Measurements from ENCODE around the gene PKNOX2. TPM values are rescaled to one million over a fixed set of nuclear protein-coding genes. Genes with fewer than 3 reads are reported as not detected.

PKNOX2 gene
- total and polyA plus RNA-seq, 4 donors = 0.14 to 0.29 (median 0.24) TPM

DNA sequence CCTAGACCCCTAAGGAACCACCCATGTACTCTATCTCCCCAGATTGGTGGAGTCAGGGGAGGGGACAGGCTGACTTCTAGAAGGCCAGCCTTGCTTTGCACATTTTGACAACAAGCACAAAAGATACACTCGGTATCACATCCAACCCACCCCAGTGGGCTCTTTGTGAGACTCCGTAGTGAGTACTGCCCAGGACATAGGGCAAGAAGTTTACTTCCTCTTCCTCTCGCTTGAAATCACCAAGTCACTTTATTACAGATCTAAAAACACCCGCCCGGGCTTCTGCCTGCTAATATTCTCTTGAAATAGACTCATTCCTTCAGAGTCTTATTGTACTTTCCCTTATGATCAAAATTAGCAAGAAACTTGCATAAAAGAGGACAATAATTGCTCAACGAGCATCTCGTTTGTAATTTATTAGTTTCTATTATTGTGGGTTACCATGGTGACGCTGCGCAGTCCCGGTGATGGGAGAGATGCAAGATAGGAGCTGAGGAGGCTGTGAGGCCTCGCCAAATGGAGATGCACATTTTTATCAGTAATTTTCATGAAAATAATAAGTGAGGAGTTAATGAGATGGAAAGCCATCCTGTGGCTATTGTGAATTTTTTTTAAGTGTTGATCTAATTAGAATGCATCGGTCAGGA, 234.6 kb downstream of the PKNOX2 start (continued):
- TF ChIP-seq RAD21 (IDR thresholded peaks at IDR 0.05) (no peak), SP1 (IDR thresholded peaks at IDR 0.05) (no peak), JUND (IDR thresholded peaks at IDR 0.05) (no peak), HNF4G (IDR thresholded peaks at IDR 0.05) (no peak)

DNA sequence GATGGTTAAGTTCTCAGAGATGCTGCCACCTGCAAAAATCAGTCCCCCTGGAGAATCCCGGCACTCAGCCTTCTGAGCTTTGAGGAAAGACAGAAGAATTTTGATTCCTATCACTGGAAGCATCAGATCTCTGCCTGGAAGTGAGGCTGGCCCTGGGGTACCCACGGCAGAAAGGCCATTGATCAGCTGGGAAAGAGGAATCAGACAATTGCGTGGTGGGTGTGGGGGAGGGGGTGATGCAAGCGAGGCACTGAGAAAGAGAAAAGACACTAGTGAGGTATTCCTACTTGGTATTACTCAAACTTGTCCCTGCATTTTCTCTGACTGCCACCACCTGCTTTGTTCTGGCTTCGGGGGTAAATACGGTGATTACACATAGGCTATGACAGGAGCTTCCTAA, 235.4 kb downstream of the PKNOX2 start:
- Histone ChIP-seq H3K4me3 (ENCODE audit: low read depth in 1 of 3, low read length in 3 of 3) (no peak overlapping the region), H3K9ac (ENCODE audit: low read depth in 1 of 2, low read length in 2 of 2) (no peak overlapping the region), H3K9me3 (ENCODE audit: control insufficient read depth in 4 of 4, low read length in 3 of 4) (no peaks in the 10 kb centered on the region), H3K4me1 (ENCODE audit: control insufficient read depth in 4 of 4, insufficient read depth in 4 of 4, low read length in 3 of 4) (peaks cover 0 to 2% (median under 1%) of the 10 kb centered on the region in 4 donors), H3K36me3 (ENCODE audit: control insufficient read depth in 4 of 4, insufficient read depth in 3 of 4, low read depth in 1 of 4, low read length in 3 of 4) (no peaks in the 10 kb centered on the region), H3K27ac (ENCODE audit: low read depth in 1 of 2, low read length in 2 of 2) (no peak overlapping the region), H3K27me3 (ENCODE audit: control insufficient read depth in 4 of 4, insufficient read depth in 4 of 4, low read length in 3 of 4) (no peaks in the 10 kb centered on the region)
- DNase-seq (ENCODE audit: low spot score) = no peak
- 78% methylated on average over 6 of the region's 6 CpGs for WGBS
- TF ChIP-seq YY1 (IDR thresholded peaks at IDR 0.05) (no peak), HNF4G (IDR thresholded peaks at IDR 0.05) (no peak), FOXA2 (IDR thresholded peaks at IDR 0.05) (no peak), JUND (IDR thresholded peaks at IDR 0.05) (no peak)

DNA sequence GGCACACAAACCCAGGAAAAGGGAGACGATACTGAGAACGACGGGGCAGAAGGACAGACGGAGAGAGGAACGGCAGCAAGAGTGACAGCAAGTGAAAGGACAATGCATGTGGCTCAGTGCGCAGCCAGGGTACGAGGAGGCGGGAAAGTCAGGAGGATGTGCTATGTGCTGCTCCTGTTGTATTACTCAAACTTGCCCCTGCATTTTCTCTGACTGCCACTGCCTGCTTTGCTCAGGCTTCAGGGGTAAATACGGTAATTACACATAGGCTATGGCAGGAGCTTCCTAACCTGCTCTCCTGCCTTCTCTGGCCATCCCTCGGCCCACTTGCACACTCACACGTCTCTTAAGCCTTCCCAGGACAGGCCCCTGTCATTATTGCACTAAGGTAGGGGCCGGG, 236.7 kb downstream of the PKNOX2 start:
- Histone ChIP-seq H3K9me3 (ENCODE audit: control insufficient read depth in 4 of 4, low read length in 3 of 4) (no peaks in the 10 kb centered on the region), H3K27me3 (ENCODE audit: control insufficient read depth in 4 of 4, insufficient read depth in 4 of 4, low read length in 3 of 4) (peaks cover 0 to 5% (median 1%) of the 10 kb centered on the region in 4 donors), H3K9ac (ENCODE audit: low read depth in 1 of 2, low read length in 2 of 2) (no peak overlapping the region), H3K4me3 (ENCODE audit: low read depth in 1 of 3, low read length in 3 of 3) (no peak overlapping the region), H3K4me1 (ENCODE audit: control insufficient read depth in 4 of 4, insufficient read depth in 4 of 4, low read length in 3 of 4) (peaks cover 0 to 4% (median under 1%) of the 10 kb centered on the region in 4 donors), H3K36me3 (ENCODE audit: control insufficient read depth in 4 of 4, insufficient read depth in 3 of 4, low read depth in 1 of 4, low read length in 3 of 4) (no peaks in the 10 kb centered on the region), H3K27ac (ENCODE audit: low read depth in 1 of 2, low read length in 2 of 2) (no peak overlapping the region)
- TF ChIP-seq, protein P1, sequence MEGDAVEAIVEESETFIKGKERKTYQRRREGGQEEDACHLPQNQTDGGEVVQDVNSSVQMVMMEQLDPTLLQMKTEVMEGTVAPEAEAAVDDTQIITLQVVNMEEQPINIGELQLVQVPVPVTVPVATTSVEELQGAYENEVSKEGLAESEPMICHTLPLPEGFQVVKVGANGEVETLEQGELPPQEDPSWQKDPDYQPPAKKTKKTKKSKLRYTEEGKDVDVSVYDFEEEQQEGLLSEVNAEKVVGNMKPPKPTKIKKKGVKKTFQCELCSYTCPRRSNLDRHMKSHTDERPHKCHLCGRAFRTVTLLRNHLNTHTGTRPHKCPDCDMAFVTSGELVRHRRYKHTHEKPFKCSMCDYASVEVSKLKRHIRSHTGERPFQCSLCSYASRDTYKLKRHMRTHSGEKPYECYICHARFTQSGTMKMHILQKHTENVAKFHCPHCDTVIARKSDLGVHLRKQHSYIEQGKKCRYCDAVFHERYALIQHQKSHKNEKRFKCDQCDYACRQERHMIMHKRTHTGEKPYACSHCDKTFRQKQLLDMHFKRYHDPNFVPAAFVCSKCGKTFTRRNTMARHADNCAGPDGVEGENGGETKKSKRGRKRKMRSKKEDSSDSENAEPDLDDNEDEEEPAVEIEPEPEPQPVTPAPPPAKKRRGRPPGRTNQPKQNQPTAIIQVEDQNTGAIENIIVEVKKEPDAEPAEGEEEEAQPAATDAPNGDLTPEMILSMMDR (IDR thresholded peaks at IDR 0.05; ENCODE audit: low read depth, low read length, missing input control) = no peak
- TF ChIP-seq FOXA1 (IDR thresholded peaks at IDR 0.05) (no peak), RAD21 (IDR thresholded peaks at IDR 0.05) (no peak), HNF4A (conservative IDR thresholded peaks at IDR 0.05) (no peak), NR2F2 (IDR thresholded peaks at IDR 0.05) (no peak), TAF1 (conservative IDR thresholded peaks at IDR 0.05) (no peak), RXRA (IDR thresholded peaks at IDR 0.05) (no peak), GABPA (IDR thresholded peaks at IDR 0.05 in 1 of 2, conservative IDR thresholded peaks at IDR 0.05 in 1 of 2) (no peak), SP1 (IDR thresholded peaks at IDR 0.05) (no peak), JUND (IDR thresholded peaks at IDR 0.05) (no peak), FOXA2 (IDR thresholded peaks at IDR 0.05) (no peak), YY1 (IDR thresholded peaks at IDR 0.05) (no peak), HNF4G (IDR thresholded peaks at IDR 0.05) (no peak), EGR1 (IDR thresholded peaks at IDR 0.05; ENCODE audit: low read depth in 2 of 2) (no peak)
- TF ChIP-seq, protein P2, sequence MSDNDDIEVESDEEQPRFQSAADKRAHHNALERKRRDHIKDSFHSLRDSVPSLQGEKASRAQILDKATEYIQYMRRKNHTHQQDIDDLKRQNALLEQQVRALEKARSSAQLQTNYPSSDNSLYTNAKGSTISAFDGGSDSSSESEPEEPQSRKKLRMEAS (IDR thresholded peaks at IDR 0.05) = no peak
- TF ChIP-seq, protein P3, sequence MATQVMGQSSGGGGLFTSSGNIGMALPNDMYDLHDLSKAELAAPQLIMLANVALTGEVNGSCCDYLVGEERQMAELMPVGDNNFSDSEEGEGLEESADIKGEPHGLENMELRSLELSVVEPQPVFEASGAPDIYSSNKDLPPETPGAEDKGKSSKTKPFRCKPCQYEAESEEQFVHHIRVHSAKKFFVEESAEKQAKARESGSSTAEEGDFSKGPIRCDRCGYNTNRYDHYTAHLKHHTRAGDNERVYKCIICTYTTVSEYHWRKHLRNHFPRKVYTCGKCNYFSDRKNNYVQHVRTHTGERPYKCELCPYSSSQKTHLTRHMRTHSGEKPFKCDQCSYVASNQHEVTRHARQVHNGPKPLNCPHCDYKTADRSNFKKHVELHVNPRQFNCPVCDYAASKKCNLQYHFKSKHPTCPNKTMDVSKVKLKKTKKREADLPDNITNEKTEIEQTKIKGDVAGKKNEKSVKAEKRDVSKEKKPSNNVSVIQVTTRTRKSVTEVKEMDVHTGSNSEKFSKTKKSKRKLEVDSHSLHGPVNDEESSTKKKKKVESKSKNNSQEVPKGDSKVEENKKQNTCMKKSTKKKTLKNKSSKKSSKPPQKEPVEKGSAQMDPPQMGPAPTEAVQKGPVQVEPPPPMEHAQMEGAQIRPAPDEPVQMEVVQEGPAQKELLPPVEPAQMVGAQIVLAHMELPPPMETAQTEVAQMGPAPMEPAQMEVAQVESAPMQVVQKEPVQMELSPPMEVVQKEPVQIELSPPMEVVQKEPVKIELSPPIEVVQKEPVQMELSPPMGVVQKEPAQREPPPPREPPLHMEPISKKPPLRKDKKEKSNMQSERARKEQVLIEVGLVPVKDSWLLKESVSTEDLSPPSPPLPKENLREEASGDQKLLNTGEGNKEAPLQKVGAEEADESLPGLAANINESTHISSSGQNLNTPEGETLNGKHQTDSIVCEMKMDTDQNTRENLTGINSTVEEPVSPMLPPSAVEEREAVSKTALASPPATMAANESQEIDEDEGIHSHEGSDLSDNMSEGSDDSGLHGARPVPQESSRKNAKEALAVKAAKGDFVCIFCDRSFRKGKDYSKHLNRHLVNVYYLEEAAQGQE (IDR thresholded peaks at IDR 0.05) = no peak
- TF ChIP-seq, protein P4, sequence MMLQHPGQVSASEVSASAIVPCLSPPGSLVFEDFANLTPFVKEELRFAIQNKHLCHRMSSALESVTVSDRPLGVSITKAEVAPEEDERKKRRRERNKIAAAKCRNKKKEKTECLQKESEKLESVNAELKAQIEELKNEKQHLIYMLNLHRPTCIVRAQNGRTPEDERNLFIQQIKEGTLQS (IDR thresholded peaks at IDR 0.05) = no peak
- TF ChIP-seq, protein P5, sequence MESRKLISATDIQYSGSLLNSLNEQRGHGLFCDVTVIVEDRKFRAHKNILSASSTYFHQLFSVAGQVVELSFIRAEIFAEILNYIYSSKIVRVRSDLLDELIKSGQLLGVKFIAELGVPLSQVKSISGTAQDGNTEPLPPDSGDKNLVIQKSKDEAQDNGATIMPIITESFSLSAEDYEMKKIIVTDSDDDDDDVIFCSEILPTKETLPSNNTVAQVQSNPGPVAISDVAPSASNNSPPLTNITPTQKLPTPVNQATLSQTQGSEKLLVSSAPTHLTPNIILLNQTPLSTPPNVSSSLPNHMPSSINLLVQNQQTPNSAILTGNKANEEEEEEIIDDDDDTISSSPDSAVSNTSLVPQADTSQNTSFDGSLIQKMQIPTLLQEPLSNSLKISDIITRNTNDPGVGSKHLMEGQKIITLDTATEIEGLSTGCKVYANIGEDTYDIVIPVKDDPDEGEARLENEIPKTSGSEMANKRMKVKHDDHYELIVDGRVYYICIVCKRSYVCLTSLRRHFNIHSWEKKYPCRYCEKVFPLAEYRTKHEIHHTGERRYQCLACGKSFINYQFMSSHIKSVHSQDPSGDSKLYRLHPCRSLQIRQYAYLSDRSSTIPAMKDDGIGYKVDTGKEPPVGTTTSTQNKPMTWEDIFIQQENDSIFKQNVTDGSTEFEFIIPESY (IDR thresholded peaks at IDR 0.05) = no peak
- DNase-seq (ENCODE audit: low spot score) = no peak
- WGBS = 70% methylated on average over 12 of the region's 12 CpGs
